Endometrial microvascular endothelial cells (primary cell): ENCODE data around the gene TOMM70. TPM values are rescaled to one million over a fixed set of nuclear protein-coding genes. Genes with fewer than 3 reads are reported as not detected.
"Not testable (repeated sequence)": the region's sequence is repeated elsewhere in the genome, so short reads cannot be mapped to it uniquely, and the experiment has no call there.

Experiments used
- in situ Hi-C: cut with HindIII; loops from 2 replicates; pipeline ENCODE4 v1.10.0; 2017; ENCODE audit warnings: low sequenced_read_pairs, low pct_unique_long_range_greater_than_20kb; ENCODE audit errors: inconsistent ontology term
- total RNA-seq: library from RNA; depleted of rRNA; stranded (reverse); fragments of >200 nt; gene quantifications from one replicate; pipeline ENCODE4 v1.2.3, GENCODE V29; 2015; ENCODE audit errors: inconsistent ontology term

The TOMM70 gene
- total RNA-seq, 1 donor from 2014 or later, result 36.2 TPM

- in situ Hi-C loops, result no loop called here
Observed at GRCh38 chr3:100376301-100376700, 24.6 kb downstream of the TOMM70 start.

- in situ Hi-C loops, result no loop called here
Observed at GRCh38 chr3:100374521-100374920, 26.4 kb downstream of the TOMM70 start.

GRCh38 chr3:100370756-100371155 lies 30.1 kb downstream of the TOMM70 start:
- in situ Hi-C loops, result no loop called here

- in situ Hi-C loops, result no loop called here
Observed at GRCh38 chr3:100368441-100368840, 32.4 kb downstream of the TOMM70 start.

GRCh38 chr3:100366424-100366823 lies 34.5 kb downstream of the TOMM70 start:
- in situ Hi-C loops, result no loop called here

- in situ Hi-C loops, result no loop called here
Observed at GRCh38 chr3:100364421-100364820, 36.5 kb downstream of the TOMM70 start.

- in situ Hi-C loops, result no loop called here
Observed at GRCh38 chr3:100361897-100362296, 39.0 kb downstream of the TOMM70 start.

- in situ Hi-C loops, result no loop called here
Observed at GRCh38 chr3:100360757-100361496, 40.0 kb downstream of the TOMM70 start.

GRCh38 chr3:100359035-100359434 lies 41.9 kb downstream of the TOMM70 start:
- in situ Hi-C loops, result no loop called here

GRCh38 chr3:100358413-100358812 lies 42.5 kb downstream of the TOMM70 start:
- in situ Hi-C loops, result no loop called here

- in situ Hi-C loops, result no loop called here
Observed at GRCh38 chr3:100354850-100355249, 46.0 kb downstream of the TOMM70 start.

- in situ Hi-C loops, result no loop called here
Observed at GRCh38 chr3:100352296-100353231, 48.3 kb downstream of the TOMM70 start.

- in situ Hi-C loops, result not testable (repeated sequence)
Observed at GRCh38 chr3:100351770-100352169, 49.1 kb downstream of the TOMM70 start.

- in situ Hi-C loops, result no loop called here
Observed at GRCh38 chr3:100348727-100349126, 52.2 kb downstream of the TOMM70 start.

- in situ Hi-C loops, result no loop called here
Observed at GRCh38 chr3:100340527-100340926, 60.4 kb downstream of the TOMM70 start.

GRCh38 chr3:100339786-100340185 lies 61.1 kb downstream of the TOMM70 start:
- in situ Hi-C loops, result no loop called here

GRCh38 chr3:100338911-100339310 lies 62.0 kb downstream of the TOMM70 start:
- in situ Hi-C loops, result no loop called here

- in situ Hi-C loops, result not testable (repeated sequence)
Observed at GRCh38 chr3:100336229-100336628, 64.7 kb downstream of the TOMM70 start.

- in situ Hi-C loops, result no loop called here
Observed at GRCh38 chr3:100335434-100335833, 65.5 kb downstream of the TOMM70 start.
